ENCODE results near the gene CCN2. TPM values are rescaled to one million over a fixed set of nuclear protein-coding genes. Genes with fewer than 3 reads are reported as not detected.

The CCN2 gene
- total RNA-seq, 4 donors from 2014 or later = 41.0 to 136 (median 78.6) TPM

- H3K4me1 ChIP-seq = peaks cover 3% of the 10 kb centered on the region
- H3K36me3 ChIP-seq = no peaks in the 10 kb centered on the region
- no peaks in the 10 kb centered on the region for H3K27me3 ChIP-seq
- no peaks in the 10 kb centered on the region for H3K9me3 ChIP-seq
- no peak overlapping the region for H3K27ac ChIP-seq
- no peak overlapping the region for H3K4me3 ChIP-seq
- 60% methylated on average over 6 of the region's 6 CpGs for WGBS
- TF ChIP-seq POLR2AphosphoS5 (IDR thresholded peaks at IDR 0.05) (no peak), EP300 (IDR thresholded peaks at IDR 0.05) (no peak), POLR2A (IDR thresholded peaks at IDR 0.05) (no peak)
- TF ChIP-seq, protein P1, sequence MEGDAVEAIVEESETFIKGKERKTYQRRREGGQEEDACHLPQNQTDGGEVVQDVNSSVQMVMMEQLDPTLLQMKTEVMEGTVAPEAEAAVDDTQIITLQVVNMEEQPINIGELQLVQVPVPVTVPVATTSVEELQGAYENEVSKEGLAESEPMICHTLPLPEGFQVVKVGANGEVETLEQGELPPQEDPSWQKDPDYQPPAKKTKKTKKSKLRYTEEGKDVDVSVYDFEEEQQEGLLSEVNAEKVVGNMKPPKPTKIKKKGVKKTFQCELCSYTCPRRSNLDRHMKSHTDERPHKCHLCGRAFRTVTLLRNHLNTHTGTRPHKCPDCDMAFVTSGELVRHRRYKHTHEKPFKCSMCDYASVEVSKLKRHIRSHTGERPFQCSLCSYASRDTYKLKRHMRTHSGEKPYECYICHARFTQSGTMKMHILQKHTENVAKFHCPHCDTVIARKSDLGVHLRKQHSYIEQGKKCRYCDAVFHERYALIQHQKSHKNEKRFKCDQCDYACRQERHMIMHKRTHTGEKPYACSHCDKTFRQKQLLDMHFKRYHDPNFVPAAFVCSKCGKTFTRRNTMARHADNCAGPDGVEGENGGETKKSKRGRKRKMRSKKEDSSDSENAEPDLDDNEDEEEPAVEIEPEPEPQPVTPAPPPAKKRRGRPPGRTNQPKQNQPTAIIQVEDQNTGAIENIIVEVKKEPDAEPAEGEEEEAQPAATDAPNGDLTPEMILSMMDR (IDR thresholded peaks at IDR 0.05) = no peak
- no peak for DNase-seq (ENCODE audit: low spot score in 2 of 2)
These were observed 25.4 kb upstream of the CCN2 start for GRCh38 chr6:131976545-131977061.

DNA sequence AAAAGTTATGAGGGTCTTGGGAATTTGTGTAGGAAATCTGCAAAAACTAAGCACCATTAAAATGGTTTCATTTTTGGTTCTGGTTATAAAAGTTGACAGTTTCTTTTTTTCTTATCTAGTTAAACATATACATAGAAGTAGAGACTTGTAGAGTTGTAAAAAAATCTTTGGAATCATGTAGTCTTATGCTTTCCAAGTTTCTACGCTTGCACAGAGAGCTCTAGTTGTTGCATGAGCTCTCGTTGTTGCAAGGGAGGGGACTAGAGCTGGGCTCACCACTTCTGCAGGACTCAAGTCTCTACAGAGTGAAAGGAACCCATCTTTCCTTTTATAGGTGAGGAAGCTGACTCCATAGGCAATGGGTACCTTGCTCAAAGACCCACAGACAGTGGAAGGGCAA, 21.6 kb upstream of the CCN2 start:
- TF ChIP-seq, protein P1 (IDR thresholded peaks at IDR 0.05) = no peak
- TF ChIP-seq POLR2AphosphoS5 (IDR thresholded peaks at IDR 0.05) (no peak), POLR2A (IDR thresholded peaks at IDR 0.05) (no peak), EP300 (IDR thresholded peaks at IDR 0.05) (no peak)
- no peaks in the 10 kb centered on the region for H3K4me1 ChIP-seq
- no peak overlapping the region for H3K4me3 ChIP-seq
- H3K27ac ChIP-seq = no peak overlapping the region
- WGBS = 50% methylated on average over 2 of the region's 2 CpGs
- DNase-seq (ENCODE audit: low spot score in 2 of 2) = no peak
- H3K27me3 ChIP-seq = no peaks in the 10 kb centered on the region
- no peaks in the 10 kb centered on the region for H3K9me3 ChIP-seq
- no peaks in the 10 kb centered on the region for H3K36me3 ChIP-seq

DNA sequence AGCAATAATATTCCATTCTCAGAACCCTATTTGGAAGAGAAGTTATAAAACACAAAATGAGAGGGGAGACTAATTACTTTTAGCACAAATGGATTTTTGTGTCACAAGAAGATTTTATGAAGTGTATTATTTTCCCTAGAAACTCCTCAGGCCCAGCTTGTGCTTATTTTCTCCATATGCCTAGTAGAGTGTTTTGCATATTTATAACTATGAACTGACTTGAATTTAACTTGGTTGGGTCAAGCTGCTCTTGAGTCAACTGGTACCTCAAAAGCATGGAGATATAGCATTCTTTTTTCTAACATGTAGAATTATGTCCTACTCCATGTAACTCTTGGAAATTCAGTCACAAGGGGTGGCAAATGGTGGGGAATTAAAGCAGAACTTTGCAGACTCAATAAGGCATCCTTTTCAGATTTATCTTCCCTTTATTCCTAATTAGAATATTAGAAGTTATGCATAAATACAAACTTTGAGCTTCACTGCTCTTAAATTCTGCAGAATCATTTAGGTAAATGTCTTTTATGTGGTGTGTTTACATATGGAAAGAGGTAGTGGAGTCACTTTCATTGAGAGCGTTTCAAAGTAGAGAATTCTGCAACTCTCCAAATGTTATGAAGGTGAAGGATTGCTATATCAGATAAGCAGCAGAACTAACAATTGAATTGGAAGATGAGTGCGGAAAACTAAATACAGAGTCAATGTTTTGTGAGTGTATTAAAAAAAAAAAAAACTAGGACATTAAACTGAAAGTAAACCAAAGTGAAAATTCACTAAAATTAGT, 19.1 kb upstream of the CCN2 start:
- TF ChIP-seq EP300 (IDR thresholded peaks at IDR 0.05) (no peak), POLR2A (IDR thresholded peaks at IDR 0.05) (no peak), POLR2AphosphoS5 (IDR thresholded peaks at IDR 0.05) (no peak)
- TF ChIP-seq, protein P1 (IDR thresholded peaks at IDR 0.05) = no peak
- Histone ChIP-seq H3K27ac (no peak overlapping the region), H3K36me3 (no peaks in the 10 kb centered on the region), H3K4me1 (no peaks in the 10 kb centered on the region), H3K9me3 (no peaks in the 10 kb centered on the region), H3K27me3 (no peaks in the 10 kb centered on the region), H3K4me3 (no peak overlapping the region)
- no peak for DNase-seq (ENCODE audit: low spot score in 2 of 2)
- 93% methylated on average over 2 of the region's 2 CpGs for WGBS

GRCh38 chr6:131968656-131969055, 17.5 kb upstream of the CCN2 start:
- Histone ChIP-seq H3K27me3 (no peaks in the 10 kb centered on the region), H3K27ac (no peak overlapping the region), H3K9me3 (no peaks in the 10 kb centered on the region), H3K4me3 (no peak overlapping the region), H3K4me1 (no peaks in the 10 kb centered on the region), H3K36me3 (no peaks in the 10 kb centered on the region)
- no peak for DNase-seq (ENCODE audit: low spot score in 2 of 2)
- no peak for TF ChIP-seq POLR2A (IDR thresholded peaks at IDR 0.05)
- no peak for TF ChIP-seq POLR2AphosphoS5 (IDR thresholded peaks at IDR 0.05)
- TF ChIP-seq EP300 (IDR thresholded peaks at IDR 0.05) = no peak
- TF ChIP-seq, protein P1 (IDR thresholded peaks at IDR 0.05) = no peak
- WGBS = 90% methylated on average over 5 of the region's 5 CpGs

- H3K4me3 ChIP-seq = no peak overlapping the region
- WGBS = 37% methylated on average over 1 of the region's 1 CpG
- H3K9me3 ChIP-seq = no peaks in the 10 kb centered on the region
- H3K4me1 ChIP-seq = no peaks in the 10 kb centered on the region
- TF ChIP-seq, protein P1 (IDR thresholded peaks at IDR 0.05) = no peak
- TF ChIP-seq POLR2AphosphoS5 (IDR thresholded peaks at IDR 0.05) (no peak), EP300 (IDR thresholded peaks at IDR 0.05) (no peak), POLR2A (IDR thresholded peaks at IDR 0.05) (no peak)
- H3K27me3 ChIP-seq = no peaks in the 10 kb centered on the region
- no peak overlapping the region for H3K27ac ChIP-seq
- DNase-seq (ENCODE audit: low spot score in 2 of 2) = no peak
- no peaks in the 10 kb centered on the region for H3K36me3 ChIP-seq
These were observed 16.8 kb upstream of the CCN2 start for GRCh38 chr6:131967948-131968347.

Measured in suprapubic skin (tissue), 4 donors.